GM19455 (cell line): Measurements from ENCODE around the gene FAM13A.
"Not testable (repeated sequence)": the region's sequence is repeated elsewhere in the genome, so short reads cannot be mapped to it uniquely, and the experiment has no call there.

Experiments used
- ATAC-seq: cut with Tn5 transposase; IDR thresholded peaks from one replicate; pipeline ENCODE4 v1.9.1; 2021; ENCODE audit not compliant: unreplicated experiment

Gene FAM13A

GRCh38 chr4:88964450-88964849, 92.5 kb downstream of the FAM13A start:
- no peak for ATAC-seq

- no peak for ATAC-seq
These were observed 93.2 kb downstream of the FAM13A start for GRCh38 chr4:88963817-88964216.

- ATAC-seq = no peak
These were observed 94.6 kb downstream of the FAM13A start for GRCh38 chr4:88962396-88962795.

- no peak for ATAC-seq
These were observed 96.4 kb downstream of the FAM13A start for GRCh38 chr4:88960576-88960975.

- ATAC-seq = no peak
These were observed 98.9 kb downstream of the FAM13A start for GRCh38 chr4:88958080-88958479.

GRCh38 chr4:88957570-88957969, 99.4 kb downstream of the FAM13A start:
- no peak for ATAC-seq

- no peak for ATAC-seq
These were observed 101.2 kb downstream of the FAM13A start for GRCh38 chr4:88955580-88956380.

- no peak for ATAC-seq
These were observed 103.6 kb downstream of the FAM13A start for GRCh38 chr4:88953400-88953799.

GRCh38 chr4:88952081-88952480, 104.9 kb downstream of the FAM13A start:
- no peak for ATAC-seq

GRCh38 chr4:88949605-88950004, 107.4 kb downstream of the FAM13A start:
- no peak for ATAC-seq

GRCh38 chr4:88940506-88940905, 116.5 kb downstream of the FAM13A start:
- no peak for ATAC-seq

- ATAC-seq = no peak
These were observed 117.3 kb downstream of the FAM13A start for GRCh38 chr4:88939697-88940096.

GRCh38 chr4:88938138-88938537, 118.8 kb downstream of the FAM13A start:
- no peak for ATAC-seq

GRCh38 chr4:88937081-88937480, 119.9 kb downstream of the FAM13A start:
- no peak for ATAC-seq

GRCh38 chr4:88933414-88934160, 123.4 kb downstream of the FAM13A start:
- ATAC-seq = no peak

GRCh38 chr4:88928852-88929251, 128.1 kb downstream of the FAM13A start:
- ATAC-seq = no peak

- no peak for ATAC-seq
These were observed 129.6 kb downstream of the FAM13A start for GRCh38 chr4:88927420-88927819.

- ATAC-seq = no peak
These were observed 137.9 kb downstream of the FAM13A start for GRCh38 chr4:88919056-88919455.

- ATAC-seq = not testable (repeated sequence)
These were observed 143.8 kb downstream of the FAM13A start for GRCh38 chr4:88913181-88913580.

- no peak for ATAC-seq
These were observed 145.5 kb downstream of the FAM13A start for GRCh38 chr4:88911246-88912212.

GRCh38 chr4:88910101-88910500, 146.9 kb downstream of the FAM13A start:
- no peak for ATAC-seq
